Measurements from ENCODE around the gene SLC30A7. TPM values are rescaled to one million over a fixed set of nuclear protein-coding genes. Genes with fewer than 3 reads are reported as not detected.

The SLC30A7 gene
- total and polyA plus RNA-seq, 2 of the 13 experiments (the other 11 are each of a cell fraction or from before 2014, with no cell fraction given) = 8.3 to 40.8 TPM

DNA sequence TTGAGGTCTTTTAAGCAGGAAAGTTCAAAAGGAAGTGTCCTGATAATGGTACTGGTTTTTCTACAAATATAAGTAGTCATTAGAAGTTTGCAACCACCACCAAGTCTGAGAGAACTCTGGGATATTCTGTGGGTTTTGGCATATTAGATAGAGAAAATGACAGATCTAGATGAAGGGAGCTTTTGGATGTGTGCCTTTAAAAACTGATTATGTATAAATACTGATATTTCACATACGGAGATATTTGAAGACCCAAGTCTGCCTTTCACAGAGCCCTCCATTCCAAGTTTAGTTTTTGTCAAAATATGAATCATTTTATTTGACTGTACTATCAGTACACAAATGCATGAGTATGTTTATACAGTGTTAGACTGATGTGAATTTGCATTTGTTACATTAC is 81.0 kb downstream of the SLC30A7 start (continued):
- TF ChIP-seq SRSF1 (optimal IDR thresholded peaks at IDR 0.05; ENCODE audit: low read depth, low read length) (no peak), ZNF841 (CRISPR knock-in tag; IDR thresholded peaks at IDR 0.05; ENCODE audit: borderline replicate concordance) (no peak)
- TF ChIP-seq, protein P1, sequence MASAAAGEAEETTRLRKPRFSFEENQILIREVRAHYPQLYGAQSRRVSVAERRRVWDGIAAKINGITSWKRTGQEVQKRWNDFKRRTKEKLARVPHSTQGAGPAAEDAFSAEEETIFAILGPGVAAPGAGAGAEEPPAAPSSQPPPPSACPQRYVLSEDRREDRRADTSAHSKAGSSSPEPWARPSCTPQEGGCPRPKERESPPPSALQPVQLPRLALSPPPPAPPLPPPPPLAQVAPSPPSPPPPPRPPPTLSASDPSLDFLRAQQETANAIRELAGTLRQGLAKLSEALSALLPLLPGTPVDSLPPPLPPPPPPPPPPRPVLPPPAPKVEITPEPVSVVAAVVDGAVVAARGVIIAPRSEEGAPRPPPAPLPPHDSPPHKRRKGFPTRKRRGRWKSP (CRISPR knock-in tag; IDR thresholded peaks at IDR 0.05) = no peak
- TF ChIP-seq, protein P2, sequence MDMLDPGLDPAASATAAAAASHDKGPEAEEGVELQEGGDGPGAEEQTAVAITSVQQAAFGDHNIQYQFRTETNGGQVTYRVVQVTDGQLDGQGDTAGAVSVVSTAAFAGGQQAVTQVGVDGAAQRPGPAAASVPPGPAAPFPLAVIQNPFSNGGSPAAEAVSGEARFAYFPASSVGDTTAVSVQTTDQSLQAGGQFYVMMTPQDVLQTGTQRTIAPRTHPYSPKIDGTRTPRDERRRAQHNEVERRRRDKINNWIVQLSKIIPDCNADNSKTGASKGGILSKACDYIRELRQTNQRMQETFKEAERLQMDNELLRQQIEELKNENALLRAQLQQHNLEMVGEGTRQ (IDR thresholded peaks at IDR 0.05; ENCODE audit: low read depth, low read length) = no peak
- TF ChIP-seq, protein P2 (CRISPR knock-in tag; IDR thresholded peaks at IDR 0.05; ENCODE audit: borderline replicate concordance) = no peak

DNA sequence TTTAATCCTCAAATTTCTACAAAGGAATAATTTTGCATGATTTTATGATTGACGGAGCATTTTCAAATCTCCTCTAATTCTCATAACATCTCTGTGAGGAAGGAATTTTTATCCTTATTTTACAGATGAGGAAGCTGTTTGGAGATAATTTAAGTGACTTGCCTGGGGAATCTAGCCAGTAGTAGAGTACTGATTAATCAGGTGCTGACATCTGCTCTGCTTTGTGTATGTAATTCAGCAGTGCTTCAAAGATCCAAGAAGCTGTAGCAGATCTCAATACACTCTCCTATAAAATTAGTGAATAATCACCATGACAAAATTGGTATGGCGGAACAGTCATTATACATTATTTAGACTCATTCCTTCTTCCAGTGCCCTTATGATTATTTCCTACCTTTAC is 83.7 kb downstream of the SLC30A7 start:
- Histone ChIP-seq H3K4me2 (ENCODE audit: low read depth, low read length) (no peak overlapping the region), H2AFZ (ENCODE audit: low read length) (no peak overlapping the region), H3K79me2 (ENCODE audit: insufficient read depth, low read length) (no peaks in the 10 kb centered on the region), H3K27me3 (ENCODE audit: control insufficient read depth in 1 of 2, insufficient read depth in 2 of 2, low read length in 2 of 2) (no peaks in the 10 kb centered on the region), H3K36me3 (replicated peaks in 1 of 2; ENCODE audit: control insufficient read depth in 1 of 2, insufficient read depth in 2 of 2, low read length in 2 of 2) (peaks cover 3 to 22% of the 10 kb centered on the region in 2 experiments; a peak in 3 of 5 replicates), H3K27ac (ENCODE audit: extremely low read length, insufficient read depth, low read length) (no peak overlapping the region), H3K4me3 (replicated peaks in 1 of 3; ENCODE audit: insufficient read depth in 1 of 3, low read depth in 2 of 3, low read length in 3 of 3) (no peak overlapping the region), H3K4me1 (ENCODE audit: insufficient read depth, low read length) (no peaks in the 10 kb centered on the region), H4K20me1 (ENCODE audit: insufficient read depth, low read length) (no peaks in the 10 kb centered on the region), H3K9me3 (ENCODE audit: low read length) (no peaks in the 10 kb centered on the region), H3K9ac (ENCODE audit: insufficient read depth, low read depth, low read length) (no peak overlapping the region)
- ATAC-seq (no peak), DNase-seq (ENCODE audit: low spot score) (no peak), FAIRE-seq (no peak)
- WGBS (ENCODE audit: low lambda C conversion rate) = 98% methylated on average over 2 of the region's 2 CpGs
- ChIA-PET POLR2A (no interaction called here), CTCF (ENCODE audit: low intra/inter-chr PET ratio, low total read pairs) (no interaction called here)
- intact Hi-C loops (cut with micrococcal nuclease; ENCODE audit: unreplicated experiment) (no loop called here), in situ Hi-C loops (cut with HindIII; ENCODE audit: extremely low pct_ligation_motif_present, low pct_unique_long_range_greater_than_20kb) (no loop called here)
- no TSS peak for BruUV-seq (replicated peaks)
- TF ChIP-seq KDM6A (CRISPR knock-in tag; IDR thresholded peaks at IDR 0.05; ENCODE audit: low read depth) = no peak
- TF ChIP-seq SOX6 (IDR thresholded peaks at IDR 0.05) = no peak
- no peak for TF ChIP-seq SOX6 (CRISPR knock-in tag; IDR thresholded peaks at IDR 0.05)
- TF ChIP-seq ZNF773 (CRISPR knock-in tag; IDR thresholded peaks at IDR 0.05; ENCODE audit: borderline replicate concordance) = no peak
- no peak for TF ChIP-seq ZNF12 (CRISPR knock-in tag; IDR thresholded peaks at IDR 0.05)
- TF ChIP-seq ZNF746 (CRISPR knock-in tag; IDR thresholded peaks at IDR 0.05) = no peak
- no peak for TF ChIP-seq MYNN (CRISPR knock-in tag; IDR thresholded peaks at IDR 0.05; ENCODE audit: low read depth)
- TF ChIP-seq KAT7 (CRISPR knock-in tag; IDR thresholded peaks at IDR 0.05; ENCODE audit: borderline replicate concordance) = no peak
- no peak for TF ChIP-seq SP1 (IDR thresholded peaks at IDR 0.05)
- no peak for TF ChIP-seq SP1 (CRISPR knock-in tag; IDR thresholded peaks at IDR 0.05)
- no peak for TF ChIP-seq CBFB (CRISPR knock-in tag; IDR thresholded peaks at IDR 0.05)
- no peak for TF ChIP-seq NR2C2 (CRISPR knock-in tag; IDR thresholded peaks at IDR 0.05; ENCODE audit: borderline replicate concordance)
- TF ChIP-seq, protein P3, sequence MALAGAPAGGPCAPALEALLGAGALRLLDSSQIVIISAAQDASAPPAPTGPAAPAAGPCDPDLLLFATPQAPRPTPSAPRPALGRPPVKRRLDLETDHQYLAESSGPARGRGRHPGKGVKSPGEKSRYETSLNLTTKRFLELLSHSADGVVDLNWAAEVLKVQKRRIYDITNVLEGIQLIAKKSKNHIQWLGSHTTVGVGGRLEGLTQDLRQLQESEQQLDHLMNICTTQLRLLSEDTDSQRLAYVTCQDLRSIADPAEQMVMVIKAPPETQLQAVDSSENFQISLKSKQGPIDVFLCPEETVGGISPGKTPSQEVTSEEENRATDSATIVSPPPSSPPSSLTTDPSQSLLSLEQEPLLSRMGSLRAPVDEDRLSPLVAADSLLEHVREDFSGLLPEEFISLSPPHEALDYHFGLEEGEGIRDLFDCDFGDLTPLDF (CRISPR knock-in tag; IDR thresholded peaks at IDR 0.05) = no peak
- TF ChIP-seq ZNF776 (CRISPR knock-in tag; IDR thresholded peaks at IDR 0.05) = no peak
- TF ChIP-seq ZNF619 (CRISPR knock-in tag; IDR thresholded peaks at IDR 0.05) = no peak
- TF ChIP-seq EZH2 (conservative IDR thresholded peaks at IDR 0.05; ENCODE audit: low read depth, low read length) = no peak
- TF ChIP-seq SRSF9 (IDR thresholded peaks at IDR 0.05; ENCODE audit: borderline replicate concordance, insufficient read depth, low read depth, low read length, poor library complexity, severe bottlenecking) = no peak
